Neural progenitor cell (in vitro differentiated cells): ENCODE results near the gene YIF1B. TPM values are rescaled to one million over a fixed set of nuclear protein-coding genes. Genes with fewer than 3 reads are reported as not detected.
"Not testable (repeated sequence)": the region's sequence is repeated elsewhere in the genome, so short reads cannot be mapped to it uniquely, and the experiment has no call there.

Experiments
- DNase-seq: peaks from one replicate; pipeline ENCODE4 v3.0.0-alpha.2; 2016; ENCODE audit warnings: low spot score
- H2AFZ ChIP-seq: fragments of 200-600 bp; sonication (generic); replicated peaks from 2 replicates; pipeline ENCODE4 v1.6.1; 2016; ENCODE audit warnings: antibody characterized with exemption
- H3F3A ChIP-seq: fragments of 200-600 bp; sonication (generic); 2 replicates; pipeline ENCODE4 v1.6.1; 2016; ENCODE audit warnings: antibody characterized with exemption, low read depth
- H3K27ac ChIP-seq: fragments of 200-600 bp; sonication (generic); 2 replicates; pipeline ENCODE4 v1.5.1; 2016; ENCODE audit warnings: mild to moderate bottlenecking
- H3K27me3 ChIP-seq: fragments of 200-600 bp; sonication (generic); 2 replicates; pipeline ENCODE4 v1.6.1; 2016; ENCODE audit warnings: mild to moderate bottlenecking, moderate library complexity
- H3K36me3 ChIP-seq: fragments of 200-600 bp; sonication (generic); 2 replicates; pipeline ENCODE4 v1.5.1; 2016
- H3K4me1 ChIP-seq: fragments of 200-600 bp; sonication (generic); 2 replicates; pipeline ENCODE4 v1.6.1; 2016; ENCODE audit warnings: mixed run types
- H3K4me2 ChIP-seq: fragments of 200-600 bp; sonication (generic); 2 replicates; pipeline ENCODE4 v1.6.1; 2016
- H3K4me3 ChIP-seq: fragments of 200-600 bp; sonication (generic); 2 replicates; pipeline ENCODE4 v1.5.1; 2016
- H3K79me2 ChIP-seq: fragments of 200-600 bp; sonication (generic); 2 replicates; pipeline ENCODE4 v1.6.1; 2016; ENCODE audit warnings: low read depth
- H3K9ac ChIP-seq: fragments of 200-600 bp; sonication (generic); 2 replicates; pipeline ENCODE4 v1.6.1; 2016
- H3K9me3 ChIP-seq: fragments of 200-600 bp; sonication (generic); 2 replicates; pipeline ENCODE4 v1.5.1; 2016; ENCODE audit warnings: low read depth
- H4K20me1 ChIP-seq: fragments of 200-600 bp; sonication (generic); 2 replicates; pipeline ENCODE4 v1.6.1; 2016; ENCODE audit warnings: low read depth
- H3K27ac Mint-ChIP-seq: 3 replicates; pipeline ENCODE4 v1.8.0; 2021; ENCODE audit warnings: mixed read lengths
- H3K27me3 Mint-ChIP-seq: 2 replicates; pipeline ENCODE4 v1.8.0; 2022; ENCODE audit warnings: low read depth, mild to moderate bottlenecking, inconsistent platforms, moderate library complexity, mixed read lengths; ENCODE audit not compliant: insufficient read depth
- H3K36me3 Mint-ChIP-seq: 3 replicates; pipeline ENCODE4 v1.8.0; 2021; ENCODE audit warnings: mixed read lengths
- H3K4me1 Mint-ChIP-seq: 3 replicates; pipeline ENCODE4 v1.8.0; 2021; ENCODE audit warnings: mixed read lengths
- H3K4me3 Mint-ChIP-seq: 3 replicates; pipeline ENCODE4 v1.8.0; 2021; ENCODE audit warnings: mild to moderate bottlenecking, moderate library complexity, mixed read lengths
- H3K9me3 Mint-ChIP-seq: 3 replicates; pipeline ENCODE4 v1.8.0; 2020; ENCODE audit warnings: mixed read lengths
- CTCF ChIP-seq: fragments of 200-600 bp; sonication (generic); IDR thresholded peaks from 2 replicates; pipeline ENCODE4 v1.5.1; 2017; ENCODE audit warnings: antibody characterized with exemption, mild to moderate bottlenecking
- EZH2 ChIP-seq: fragments of 200-600 bp; sonication (generic); IDR thresholded peaks from 2 replicates; pipeline ENCODE4 v1.6.1; 2017; ENCODE audit warnings: antibody characterized with exemption, mild to moderate bottlenecking, moderate library complexity
- EZH2phosphoT487 ChIP-seq: fragments of 200-600 bp; sonication (generic); IDR thresholded peaks from 2 replicates; pipeline ENCODE4 v1.6.1; 2017; ENCODE audit warnings: antibody characterized with exemption
- total RNA-seq: library from RNA; depleted of rRNA; stranded (reverse); fragments of >200 nt; gene quantifications from 2 replicates; pipeline ENCODE4 v1.2.3, GENCODE V29; 2015; ENCODE audit warnings: low replicate concordance

The YIF1B gene
- total RNA-seq, result 38.1 and 92.9 TPM in 2 replicates

GRCh38 chr19:38315657-38316476 lies at the start of gene YIF1B:
Gene YIF1B (minus strand): TSS chr19:38315947. CDS start chr19:38315917, 30 bp downstream.
- peak within 1 kb of the TSS; percentile 91 for H3K4me3 Mint-ChIP-seq
- TF ChIP-seq EZH2phosphoT487, result no peak

GRCh38 chr19:38362946-38363688 lies 47.4 kb upstream of the YIF1B start:
- Mint-ChIP-seq H3K4me1 (peaks cover 17% of the 10 kb centered on the region), H3K4me3 (peak overlapping the region; percentile 70), H3K27me3 (peaks cover 21% of the 10 kb centered on the region)
- peaks cover 10% of the 10 kb centered on the region for H3K4me1 ChIP-seq
- DNase-seq, H3K79me2 ChIP-seq, H3K27ac ChIP-seq, H3K9ac ChIP-seq, H3K36me3 ChIP-seq, H3K36me3 Mint-ChIP-seq, H3K9me3 ChIP-seq, H4K20me1 ChIP-seq, H3K27ac Mint-ChIP-seq, H3K9me3 Mint-ChIP-seq, H2AFZ ChIP-seq: not testable (repeated sequence)
- H3F3A ChIP-seq, result peaks cover 26% of the 10 kb centered on the region
- H3K4me3 ChIP-seq, result peak overlapping the region; percentile 67
- peaks cover 36% of the 10 kb centered on the region for H3K27me3 ChIP-seq
- peak overlapping the region; percentile 83 for H3K4me2 ChIP-seq

More at GRCh38 chr19:38315657-38316476, at the start of gene YIF1B:
- Histone ChIP-seq H3K4me2 (peak within 1 kb of the TSS; percentile 86), H3K79me2 (peaks cover 13% of the 10 kb centered on the region), H3K4me1 (peaks cover 8% of the 10 kb centered on the region), H3K9me3 (no peaks in the 10 kb centered on the region), H4K20me1 (no peaks in the 10 kb centered on the region), H3K4me3 (peak within 1 kb of the TSS; percentile 57), H3K9ac (no peak within 1 kb of the TSS), H3K27ac (no peak within 1 kb of the TSS), H3K27me3 (peaks cover 46% of the 10 kb centered on the region), H3K36me3 (no peaks in the 10 kb centered on the region), H3F3A (peaks cover 28% of the 10 kb centered on the region), H2AFZ (peak within 1 kb of the TSS; percentile 27)
- Mint-ChIP-seq H3K4me1 (peaks cover 12% of the 10 kb centered on the region), H3K9me3 (no peaks in the 10 kb centered on the region), H3K27ac (peak within 1 kb of the TSS; percentile 66), H3K27me3 (peaks cover 45% of the 10 kb centered on the region), H3K36me3 (no peaks in the 10 kb centered on the region)
- peak; percentile 98 for DNase-seq

- Histone ChIP-seq H3K4me1 (peaks cover 3% of the 10 kb centered on the region), H3K4me2 (peak overlapping the region; percentile 83), H3K27me3 (peaks cover 44% of the 10 kb centered on the region), H3K9me3 (no peaks in the 10 kb centered on the region), H2AFZ (peak overlapping the region; percentile 75), H3F3A (peaks cover 24% of the 10 kb centered on the region), H3K79me2 (no peaks in the 10 kb centered on the region), H3K9ac (no peak overlapping the region), H3K36me3 (no peaks in the 10 kb centered on the region), H3K4me3 (peak overlapping the region; percentile 67), H4K20me1 (no peaks in the 10 kb centered on the region), H3K27ac (peak overlapping the region; percentile 19)
- peak overlapping the region; percentile 87 for H3K4me3 Mint-ChIP-seq
- peaks cover 29% of the 10 kb centered on the region for H3K27me3 Mint-ChIP-seq
- H3K4me1 Mint-ChIP-seq, result peaks cover 15% of the 10 kb centered on the region
- H3K9me3 Mint-ChIP-seq, result peaks cover 5% of the 10 kb centered on the region
- H3K36me3 Mint-ChIP-seq, result no peaks in the 10 kb centered on the region
- H3K27ac Mint-ChIP-seq, result no peak overlapping the region
- DNase-seq, result peak; percentile 95
- TF ChIP-seq EZH2, result no peak
- TF ChIP-seq CTCF, result no peak
- TF ChIP-seq EZH2phosphoT487, result no peak
Measured at GRCh38 chr19:38362076-38362945, 46.6 kb upstream of the YIF1B start.

- peak; percentile 97 for DNase-seq
- no peak overlapping the region for H3K27ac Mint-ChIP-seq
- no peaks in the 10 kb centered on the region for H3K36me3 ChIP-seq
- peaks cover 15% of the 10 kb centered on the region for H3K4me1 Mint-ChIP-seq
- peaks cover 29% of the 10 kb centered on the region for H3K27me3 Mint-ChIP-seq
- H3K79me2 ChIP-seq, result no peaks in the 10 kb centered on the region
- no peaks in the 10 kb centered on the region for H4K20me1 ChIP-seq
- H3K4me2 ChIP-seq, result peak overlapping the region; percentile 83
- H3K9me3 Mint-ChIP-seq, result peaks cover 5% of the 10 kb centered on the region
- H2AFZ ChIP-seq, result peak overlapping the region; percentile 61
- no peak overlapping the region for H3K27ac ChIP-seq
- peaks cover 50% of the 10 kb centered on the region for H3K27me3 ChIP-seq
- TF ChIP-seq CTCF, result peak; percentile 31
- TF ChIP-seq EZH2phosphoT487, result no peak
- peak; percentile 44 for TF ChIP-seq EZH2
- peak overlapping the region; percentile 67 for H3K4me3 ChIP-seq
- H3K4me1 ChIP-seq, result peaks cover 3% of the 10 kb centered on the region
- no peaks in the 10 kb centered on the region for H3K36me3 Mint-ChIP-seq
- peaks cover 24% of the 10 kb centered on the region for H3F3A ChIP-seq
- H3K9ac ChIP-seq, result no peak overlapping the region
- H3K9me3 ChIP-seq, result no peaks in the 10 kb centered on the region
- H3K4me3 Mint-ChIP-seq, result peak overlapping the region; percentile 87
Measured at GRCh38 chr19:38361633-38362075, 45.9 kb upstream of the YIF1B start.
